ENCODE results near the gene MAG. TPM values are rescaled to one million over a fixed set of nuclear protein-coding genes. Genes with fewer than 3 reads are reported as not detected.
A peak's percentile ranks its signal among the peaks of the same experiment; 100 is the strongest.

MAG gene
- total RNA-seq, 2 experiments from 2014 or later, result 0.20 to 0.31 TPM

DNA sequence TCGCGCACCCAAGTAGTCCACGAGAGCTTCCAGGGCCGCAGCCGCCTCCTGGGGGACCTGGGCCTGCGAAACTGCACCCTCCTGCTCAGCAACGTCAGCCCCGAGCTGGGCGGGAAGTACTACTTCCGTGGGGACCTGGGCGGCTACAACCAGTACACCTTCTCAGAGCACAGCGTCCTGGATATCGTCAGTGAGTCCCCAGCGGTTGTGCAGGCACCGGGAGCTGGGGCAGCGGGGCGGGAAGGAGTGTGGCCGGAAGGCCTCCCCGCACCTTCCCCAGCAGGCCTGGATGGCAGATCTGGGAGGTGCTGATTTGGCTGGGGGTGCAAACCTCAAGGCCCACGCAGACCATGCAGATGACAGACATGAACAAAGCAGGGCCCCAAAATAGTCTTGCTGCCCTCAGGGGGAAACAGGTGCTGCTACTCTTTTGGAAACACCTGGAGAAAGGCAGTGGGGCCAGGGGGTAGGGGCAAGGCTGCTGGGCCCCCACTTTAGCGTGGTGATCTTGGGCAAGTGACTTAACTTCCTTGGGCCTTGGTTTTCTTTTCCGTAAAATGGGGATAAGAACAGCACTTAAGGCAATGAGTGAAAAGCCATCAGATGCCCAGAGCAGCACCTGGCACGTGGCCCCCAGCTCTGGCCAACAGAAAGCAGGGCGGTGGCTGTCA is 4.0 kb downstream of the MAG start:
- no peaks in the 10 kb centered on the region for H3K36me3 Mint-ChIP-seq (ENCODE audit: low read depth)
- peak; percentile 71 for DNase-seq
- H3K4me3 Mint-ChIP-seq, result peak overlapping the region; percentile 15
- peaks cover 9% of the 10 kb centered on the region for H3K4me1 Mint-ChIP-seq (ENCODE audit: low read depth)
- no peaks in the 10 kb centered on the region for H3K27me3 Mint-ChIP-seq
- POLR2A ChIA-PET, result interaction anchor here (0.7 to 1.4 kb wide), 4 partner anchors 14 to 229 kb away, joined by 3 to 4 read pairs (median 3); partner anchors contain the start of gene HAMP
- peak; percentile 78 for ATAC-seq
- TF ChIP-seq CTCF (IDR thresholded peaks at IDR 0.05), result no peak
- CTCF ChIA-PET, result interaction anchor here (1.1 to 1.4 kb wide), 5 partner anchors 10 to 229 kb away, joined by 3 to 4 read pairs (median 3); partner anchors contain the start of gene HAMP
- H3K27ac Mint-ChIP-seq, result peak overlapping the region; percentile 46
- intact Hi-C loops (cut with micrococcal nuclease), result no loop called here
- no peaks in the 10 kb centered on the region for H3K9me3 Mint-ChIP-seq

DNA sequence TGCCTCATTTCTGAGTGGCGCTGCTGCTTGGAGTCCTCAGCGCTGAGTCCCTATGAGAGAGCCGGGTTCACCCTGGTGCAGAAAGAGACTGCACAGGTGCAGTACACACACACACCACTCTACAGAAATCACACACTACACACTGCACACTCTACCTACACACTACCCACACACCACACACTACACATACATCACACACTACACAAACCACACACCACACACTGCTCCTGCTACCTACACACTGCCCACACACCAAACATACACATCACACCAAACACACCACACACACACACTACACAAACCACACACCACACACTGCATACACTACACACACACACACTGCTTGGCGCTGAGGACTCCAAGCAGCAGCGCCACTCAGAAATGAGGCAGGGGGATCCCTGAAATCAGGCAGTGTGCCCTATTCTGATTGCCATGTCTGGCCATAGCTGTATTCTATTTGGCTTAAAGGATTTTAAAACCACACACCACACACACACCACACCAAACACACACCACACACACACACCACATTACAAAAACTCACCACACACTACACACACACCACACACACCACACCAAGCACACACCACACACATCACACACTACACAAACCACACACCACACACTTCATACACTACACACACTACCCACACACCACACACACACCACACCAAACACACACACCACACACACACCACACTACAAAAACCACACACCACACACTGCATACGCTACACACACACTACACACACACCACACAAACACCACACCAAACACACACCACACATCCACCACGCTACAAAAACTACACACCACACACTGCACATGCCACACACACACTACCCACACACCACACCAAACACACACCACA is 4.9 kb downstream of the MAG start:
- no peaks in the 10 kb centered on the region for H3K9me3 Mint-ChIP-seq
- intact Hi-C loops (cut with micrococcal nuclease), result no loop called here
- H3K4me3 Mint-ChIP-seq, result no peak overlapping the region
- DNase-seq (no peak), ATAC-seq (peak; percentile 45)
- H3K27ac Mint-ChIP-seq, result no peak overlapping the region
- peaks cover 9% of the 10 kb centered on the region for H3K4me1 Mint-ChIP-seq (ENCODE audit: low read depth)
- CTCF ChIA-PET, result interaction anchor here (1.2 kb wide), 1 partner anchor 12 kb away, joined by 3 read pairs; no protein-coding TSS in a partner anchor
- no peaks in the 10 kb centered on the region for H3K36me3 Mint-ChIP-seq (ENCODE audit: low read depth)
- POLR2A ChIA-PET, result no interaction called here
- H3K27me3 Mint-ChIP-seq, result no peaks in the 10 kb centered on the region
- no peak for TF ChIP-seq CTCF (IDR thresholded peaks at IDR 0.05)

DNA sequence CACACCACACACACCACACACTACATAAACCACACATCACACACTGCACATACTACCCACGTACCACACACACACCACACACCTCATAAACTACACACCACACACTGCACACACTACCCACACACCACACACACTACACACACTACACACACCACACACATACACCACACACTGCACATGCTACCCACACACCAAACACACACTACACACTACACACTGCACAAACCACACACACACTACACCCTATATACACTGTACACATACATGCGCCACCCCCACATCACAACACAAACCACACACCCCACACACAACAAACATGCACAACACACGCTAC is 5.5 kb downstream of the MAG start:
- TF ChIP-seq CTCF (IDR thresholded peaks at IDR 0.05), result no peak
- Mint-ChIP-seq H3K4me1 (ENCODE audit: low read depth) (peaks cover 9% of the 10 kb centered on the region), H3K27ac (no peak overlapping the region), H3K9me3 (no peaks in the 10 kb centered on the region), H3K27me3 (no peaks in the 10 kb centered on the region), H3K36me3 (ENCODE audit: low read depth) (no peaks in the 10 kb centered on the region), H3K4me3 (no peak overlapping the region)
- ATAC-seq, result no peak
- ChIA-PET CTCF (no interaction called here), POLR2A (no interaction called here)
- intact Hi-C loops (cut with micrococcal nuclease), result no loop called here
- no peak for DNase-seq

- DNase-seq, result no peak
- Mint-ChIP-seq H3K27me3 (no peaks in the 10 kb centered on the region), H3K9me3 (no peaks in the 10 kb centered on the region), H3K27ac (no peak overlapping the region), H3K4me1 (ENCODE audit: low read depth) (peaks cover 9% of the 10 kb centered on the region), H3K4me3 (no peak overlapping the region), H3K36me3 (ENCODE audit: low read depth) (no peaks in the 10 kb centered on the region)
- intact Hi-C loops (cut with micrococcal nuclease), result no loop called here
- TF ChIP-seq CTCF (IDR thresholded peaks at IDR 0.05), result no peak
- no peak for ATAC-seq
- ChIA-PET CTCF (no interaction called here), POLR2A (no interaction called here)
Observed at GRCh38 chr19:35297922-35298321, 6.0 kb downstream of the MAG start.

DNA sequence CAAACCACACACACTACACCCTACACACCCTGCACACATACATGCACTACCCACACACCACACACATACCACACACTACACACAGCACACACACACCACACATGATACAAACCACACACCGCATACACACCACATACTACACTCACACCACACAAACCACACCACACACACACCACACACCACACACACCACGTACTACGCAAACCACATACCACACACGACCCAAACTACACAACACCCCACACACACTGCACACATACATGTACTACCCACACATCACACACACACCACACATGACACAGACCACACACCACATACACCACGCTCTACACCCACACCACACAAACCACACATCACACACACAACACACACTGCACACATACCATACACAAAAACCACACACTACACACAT is 6.6 kb downstream of the MAG start:
- Mint-ChIP-seq H3K27me3 (no peaks in the 10 kb centered on the region), H3K27ac (no peak overlapping the region), H3K4me1 (ENCODE audit: low read depth) (peaks cover 9% of the 10 kb centered on the region), H3K36me3 (ENCODE audit: low read depth) (no peaks in the 10 kb centered on the region), H3K9me3 (no peaks in the 10 kb centered on the region), H3K4me3 (no peak overlapping the region)
- ATAC-seq (no peak), DNase-seq (no peak)
- CTCF ChIA-PET, result no interaction called here
- no peak for TF ChIP-seq CTCF (IDR thresholded peaks at IDR 0.05)
- POLR2A ChIA-PET, result no interaction called here
- intact Hi-C loops (cut with micrococcal nuclease), result no loop called here

Data from activated CD8-positive, alpha-beta T cell treated with anti-CD3 and anti-CD28 coated beads for 36 hours (primary cell).